Measurements from ENCODE around the gene CHI3L1. TPM values are rescaled to one million over a fixed set of nuclear protein-coding genes. Genes with fewer than 3 reads are reported as not detected.

The CHI3L1 gene
- total RNA-seq, 2 donors from 2014 or later: 0.85 to 9.4 TPM

Other genes with a start within 250 kb of the CHI3L1 start
- gene ADIPOR1, start 228.4 kb downstream of the CHI3L1 start, total RNA-seq: 100 to 1,000 TPM; 124 to 141 TPM
- gene CYB5R1, start 219.4 kb downstream of the CHI3L1 start, total RNA-seq: 100 to 1,000 TPM in 1 of 2 donors, 10 to 100 TPM in 1; 85.9 to 104 TPM
- 10 to 100 TPM; 29.6 to 39.1 TPM for gene TMEM183A, start 179.3 kb downstream of the CHI3L1 start, total RNA-seq
- gene PPFIA4, start 160.2 kb downstream of the CHI3L1 start, total RNA-seq: 10 to 100 TPM; 16.3 to 19.2 TPM
- gene MYOG, start 100.7 kb downstream of the CHI3L1 start, total RNA-seq: not detected
- gene ADORA1, start 59.0 kb downstream of the CHI3L1 start, total RNA-seq: 10 to 100 TPM in 1 of 2 donors, 1 to 10 TPM in 1; 9.4 to 15.1 TPM
- not detected for gene MYBPH, start 10.9 kb downstream of the CHI3L1 start, total RNA-seq
- gene CHIT1, start 43.0 kb upstream of the CHI3L1 start, total RNA-seq: not detected
- 100 to 1,000 TPM; 132 to 254 TPM for gene BTG2, start 118.8 kb upstream of the CHI3L1 start, total RNA-seq
- 100 to 1,000 TPM in 1 of 2 donors, 10 to 100 TPM in 1; 34.2 to 122 TPM for gene FMOD, start 164.4 kb upstream of the CHI3L1 start, total RNA-seq